ENCODE data around the gene RBM26. TPM values are rescaled to one million over a fixed set of nuclear protein-coding genes. Genes with fewer than 3 reads are reported as not detected.

The RBM26 gene
- total RNA-seq, 1 experiment from 2014 or later = 39.1 TPM

GRCh38 chr13:79427265-79427664, 21.2 kb upstream of the RBM26 start:
- no peak for DNase-seq (ENCODE audit: extremely low read depth, low read depth)

DNA sequence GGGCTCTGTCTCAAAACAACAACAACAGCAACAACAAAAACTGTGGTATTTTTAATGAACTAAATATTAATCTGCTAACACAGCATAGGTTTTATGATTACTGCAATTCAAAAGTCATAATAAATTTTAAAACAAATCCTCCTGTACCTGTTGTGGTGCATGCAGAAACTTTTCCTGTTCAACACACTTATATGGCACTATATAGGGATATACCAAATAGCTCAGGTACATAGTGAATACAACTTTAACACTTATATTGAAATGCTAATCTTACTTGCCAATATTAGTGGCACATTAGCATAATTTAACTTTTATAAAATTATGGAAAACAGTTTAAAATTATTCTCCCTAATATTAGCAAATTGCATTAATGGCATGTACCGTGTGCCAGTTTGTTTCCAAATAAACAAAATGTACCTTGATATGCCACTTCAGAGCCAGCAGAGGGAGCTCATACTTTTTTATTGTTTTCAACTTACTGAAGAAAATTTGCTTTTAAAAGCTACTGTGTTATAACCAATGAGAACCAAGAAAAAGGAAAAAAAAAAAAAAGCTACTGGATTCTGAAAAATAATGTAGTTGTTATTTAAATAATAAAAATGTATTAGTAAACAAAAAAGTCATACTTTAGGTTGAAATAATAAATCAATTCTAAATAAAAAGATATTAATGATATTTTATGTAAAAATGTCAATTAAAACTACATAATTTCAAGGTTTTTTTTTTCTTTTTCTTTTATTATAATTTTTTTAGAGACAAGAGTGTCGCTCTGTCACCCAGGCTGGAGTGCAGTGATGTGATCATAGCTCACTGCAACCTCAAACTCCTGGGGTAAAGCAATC, 18.0 kb upstream of the RBM26 start:
- DNase-seq (ENCODE audit: extremely low read depth, low read depth) = no peak

- no peak for DNase-seq (ENCODE audit: extremely low read depth, low read depth)
Measured at GRCh38 chr13:79423340-79423739, 17.3 kb upstream of the RBM26 start.

DNA sequence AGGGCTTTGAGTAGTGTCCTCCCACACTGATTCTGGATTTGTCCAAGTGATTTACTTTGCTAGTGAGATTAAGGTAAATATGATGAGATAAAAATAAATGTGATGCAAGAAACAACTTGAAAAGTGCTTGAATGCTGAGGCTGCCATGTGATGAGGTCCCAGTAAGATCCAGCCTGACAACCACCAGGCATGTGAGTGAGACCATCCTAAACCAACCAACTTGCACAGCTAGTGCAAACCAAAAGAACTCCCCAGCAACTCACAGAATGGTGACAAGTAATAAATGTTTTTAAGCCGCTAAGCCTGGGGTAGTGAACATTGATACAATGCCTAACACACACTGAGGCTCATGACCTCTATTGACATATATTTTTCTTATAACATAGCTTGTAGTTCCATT, 13.3 kb upstream of the RBM26 start:
- DNase-seq (ENCODE audit: extremely low read depth, low read depth) = no peak

- no peak for DNase-seq (ENCODE audit: extremely low read depth, low read depth)
Measured at GRCh38 chr13:79417741-79418140, 11.7 kb upstream of the RBM26 start.

DNA sequence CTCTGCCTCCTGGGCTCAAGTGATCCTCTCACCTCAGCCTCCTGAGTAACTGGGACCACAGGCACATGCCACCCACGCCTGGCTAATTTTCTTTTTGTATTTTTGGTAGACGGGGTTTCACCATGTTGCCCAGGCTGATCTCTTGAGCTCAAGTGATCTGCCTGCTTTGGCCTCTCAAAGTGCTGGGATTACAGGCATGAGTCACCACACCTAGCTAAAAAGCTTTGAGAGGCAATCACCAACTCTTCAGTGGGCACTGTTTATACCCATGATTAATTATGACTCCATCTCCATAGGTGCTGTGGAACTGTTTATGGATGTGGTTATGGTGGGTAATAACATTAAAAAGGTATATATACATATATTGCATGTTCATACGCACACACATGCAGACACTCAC, 7.5 kb upstream of the RBM26 start:
- no peak for DNase-seq (ENCODE audit: extremely low read depth, low read depth)

- no peak for DNase-seq (ENCODE audit: extremely low read depth, low read depth)
Measured at GRCh38 chr13:79409828-79410227, 3.8 kb upstream of the RBM26 start.

DNA sequence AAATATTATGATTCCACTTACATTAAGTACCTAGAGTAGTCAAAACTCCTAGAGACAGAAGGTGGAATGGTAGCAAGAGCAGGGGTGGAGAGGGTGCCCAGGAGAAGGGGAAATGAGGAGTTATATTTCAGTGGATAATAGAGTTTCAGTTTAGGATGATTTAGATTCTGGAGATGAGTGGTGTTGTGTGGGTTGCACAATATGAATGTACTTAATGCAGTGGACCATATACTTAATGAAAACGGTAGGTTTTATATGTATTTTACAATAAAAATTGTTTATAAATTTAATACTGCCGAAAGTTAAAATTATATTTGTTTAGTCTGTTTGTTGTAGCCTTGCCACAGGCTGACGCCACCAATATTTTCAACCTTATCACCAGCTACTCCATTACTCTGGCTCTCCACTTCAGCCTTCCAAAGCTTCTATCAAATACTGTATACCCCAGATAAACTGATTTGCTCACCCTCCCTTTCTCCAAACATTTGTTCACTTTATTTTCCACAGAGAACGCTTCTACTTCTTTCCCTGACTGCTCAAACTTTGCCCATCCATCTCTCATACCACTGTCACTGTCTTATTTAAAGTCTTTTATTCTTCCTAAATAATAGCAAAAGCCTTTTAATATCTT, 1.4 kb upstream of the RBM26 start:
- DNase-seq (ENCODE audit: extremely low read depth, low read depth) = no peak

DNA sequence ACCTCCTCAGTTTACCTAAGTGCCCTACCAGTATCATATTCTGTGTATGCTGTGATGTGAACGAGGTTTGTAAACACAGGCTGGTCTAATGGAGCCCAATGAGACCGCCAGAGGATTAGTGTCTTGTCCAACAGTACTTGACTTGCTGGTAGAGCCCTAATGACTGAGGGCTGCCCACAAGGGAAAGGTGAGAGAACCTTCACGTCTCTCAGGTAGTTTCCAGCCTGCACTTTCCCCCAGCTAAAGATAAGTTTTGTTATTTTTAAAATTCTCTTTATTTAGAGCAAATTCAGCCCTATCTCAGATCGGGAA, 498 bp upstream of the RBM26 start:
- DNase-seq (ENCODE audit: extremely low read depth, low read depth) = no peak

DNA sequence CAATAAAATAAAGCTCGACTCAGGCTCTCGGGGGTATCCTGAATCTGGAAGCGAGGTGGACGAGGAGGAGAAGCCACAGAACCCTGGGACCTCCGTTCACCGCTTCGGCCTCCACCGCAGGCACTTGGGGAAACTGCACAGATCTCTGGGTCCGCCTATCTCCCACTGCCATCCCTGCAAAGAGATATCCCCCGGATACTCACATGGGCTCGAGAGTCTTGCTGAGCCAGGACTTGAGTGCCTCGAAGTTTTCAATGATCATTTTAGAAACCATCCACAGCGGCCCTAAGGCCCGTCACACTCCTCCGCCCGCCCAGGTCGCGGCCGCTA, 589 bp downstream of the RBM26 start:
- no peak for DNase-seq (ENCODE audit: extremely low read depth, low read depth)

GRCh38 chr13:79404985-79405384, 1.1 kb downstream of the RBM26 start:
- no peak for DNase-seq (ENCODE audit: extremely low read depth, low read depth)

- DNase-seq (ENCODE audit: extremely low read depth, low read depth) = no peak
Measured at GRCh38 chr13:79404361-79404760, 1.7 kb downstream of the RBM26 start.

DNA sequence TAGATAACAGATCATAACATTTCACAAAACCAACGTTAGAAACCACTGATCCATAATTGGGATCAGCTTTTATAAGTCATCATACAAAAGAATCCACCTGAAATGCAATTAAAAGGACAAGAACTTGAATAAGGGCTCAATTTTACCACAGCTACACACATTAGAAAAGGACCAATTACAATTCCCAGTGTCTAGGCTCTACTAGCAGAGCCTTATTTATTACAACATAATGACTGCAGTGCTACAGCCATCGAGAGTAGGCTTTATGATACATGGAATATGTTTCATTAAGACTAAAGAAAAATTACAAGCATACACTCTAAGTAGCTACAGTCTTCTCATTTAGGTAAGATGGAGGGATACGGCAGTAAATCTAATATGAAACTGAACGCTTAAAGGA, 2.9 kb downstream of the RBM26 start:
- no peak for DNase-seq (ENCODE audit: extremely low read depth, low read depth)

DNA sequence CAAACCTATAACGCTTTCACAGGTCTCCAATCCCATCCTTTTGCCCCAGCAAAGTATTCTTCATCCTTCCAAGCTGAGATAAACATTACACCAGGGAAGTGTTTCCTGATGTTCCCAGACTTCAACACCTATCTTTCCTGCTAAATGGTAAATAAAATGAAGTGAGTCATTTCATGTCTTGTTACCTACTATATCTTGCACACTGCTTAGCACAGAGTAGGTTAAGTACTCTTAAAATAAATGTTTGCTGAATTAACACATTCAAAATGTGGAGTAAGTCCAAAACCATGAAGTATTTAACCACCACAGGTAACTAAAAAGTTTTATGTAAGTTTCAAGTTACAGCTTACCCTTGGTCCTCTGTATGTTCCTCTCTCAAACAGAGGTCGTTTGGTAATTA, 3.4 kb downstream of the RBM26 start:
- no peak for DNase-seq (ENCODE audit: extremely low read depth, low read depth)

DNA sequence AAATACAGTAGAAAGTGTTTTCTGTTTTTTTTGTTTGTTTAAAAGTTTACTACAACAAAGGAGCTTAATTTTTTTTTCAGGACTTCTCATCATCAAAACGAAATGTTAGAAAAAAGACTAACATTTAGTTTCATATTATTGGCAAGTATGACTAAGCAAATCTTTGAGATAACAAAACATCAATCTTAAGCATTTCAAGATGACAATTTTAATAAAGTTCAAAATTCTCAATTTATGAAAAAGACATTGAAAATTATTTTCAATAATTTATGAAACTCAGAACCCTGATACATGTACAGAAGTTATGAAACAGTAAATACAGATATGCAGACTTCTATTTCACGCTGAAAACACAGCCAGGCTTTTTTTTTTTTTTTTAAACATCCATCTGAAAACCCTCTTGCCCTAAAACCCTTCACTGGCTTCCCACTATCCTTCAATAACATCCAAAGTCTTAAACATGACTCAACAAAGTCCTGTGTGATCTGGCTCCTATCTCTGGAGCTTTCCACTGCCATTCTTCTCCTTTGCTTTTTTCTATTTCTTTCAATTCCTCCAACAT, 3.9 kb downstream of the RBM26 start:
- DNase-seq (ENCODE audit: extremely low read depth, low read depth) = no peak

GRCh38 chr13:79401259-79402070, 4.6 kb downstream of the RBM26 start:
- no peak for DNase-seq (ENCODE audit: extremely low read depth, low read depth)

- no peak for DNase-seq (ENCODE audit: extremely low read depth, low read depth)
Measured at GRCh38 chr13:79398915-79399314, 7.1 kb downstream of the RBM26 start.

- no peak for DNase-seq (ENCODE audit: extremely low read depth, low read depth)
Measured at GRCh38 chr13:79398127-79398526, 7.9 kb downstream of the RBM26 start.

DNA sequence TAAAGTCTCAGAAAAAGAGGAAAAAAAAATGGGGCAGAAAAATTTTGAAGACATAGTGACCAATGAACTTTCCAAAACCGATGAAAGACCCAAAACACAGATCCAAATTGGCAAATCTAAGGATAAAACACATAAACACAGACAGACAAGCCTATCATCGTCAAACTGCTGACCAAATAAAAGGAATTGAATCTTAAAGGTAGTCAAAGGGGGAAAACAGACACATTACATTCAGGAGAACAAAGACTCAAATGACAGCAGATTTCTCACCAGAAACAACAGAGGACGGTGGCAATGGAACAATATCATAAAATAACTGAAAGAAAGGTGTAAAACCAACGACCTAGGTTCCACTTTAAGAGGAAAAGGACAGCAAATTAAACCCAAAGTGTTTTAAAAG, 10.2 kb downstream of the RBM26 start:
- DNase-seq (ENCODE audit: extremely low read depth, low read depth) = no peak

DNA sequence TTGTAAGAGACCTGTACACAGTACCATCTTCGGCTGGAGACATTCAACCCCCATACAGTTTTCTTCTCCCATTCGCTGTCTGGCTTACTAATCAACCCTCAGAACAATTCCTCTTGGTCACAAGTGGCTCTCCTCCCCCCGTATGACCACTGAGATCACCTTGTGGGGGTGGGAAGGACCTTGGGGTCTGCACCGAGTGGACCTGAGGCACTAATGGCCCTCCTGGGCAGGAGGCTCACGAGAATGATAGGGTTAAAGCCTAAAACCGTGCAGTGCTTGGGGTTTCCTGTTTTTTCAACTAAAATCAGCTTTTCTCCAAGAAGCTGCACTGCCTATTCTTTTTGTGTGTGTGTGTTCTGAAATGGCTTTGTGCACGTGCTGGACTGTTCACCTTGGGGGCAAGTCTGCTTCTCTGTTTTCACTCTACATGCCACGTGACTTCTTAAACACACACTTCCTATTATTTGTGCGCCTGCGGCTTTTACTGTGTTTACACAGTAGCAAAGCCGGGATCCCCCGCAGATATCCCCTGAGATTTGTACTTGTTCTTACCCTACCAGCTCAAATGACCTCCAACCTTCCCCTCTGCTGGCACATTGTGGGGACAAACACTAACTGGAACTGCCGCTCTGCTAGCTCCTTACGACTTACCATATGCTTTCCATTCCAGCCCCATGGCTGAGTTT, 12.3 kb downstream of the RBM26 start:
- no peak for DNase-seq (ENCODE audit: extremely low read depth, low read depth)
